Measurements from ENCODE around the gene PREB. TPM values are rescaled to one million over a fixed set of nuclear protein-coding genes. Genes with fewer than 3 reads are reported as not detected.

Gene PREB
- total RNA-seq, 1 donor from 2014 or later: 66.4 TPM

- no peak for DNase-seq (ENCODE audit: extremely low read depth, low read depth, low spot score)
Measured at GRCh38 chr2:27154488-27154887, 20.1 kb upstream of the PREB start.

- DNase-seq (ENCODE audit: extremely low read depth, low read depth, low spot score): no peak
Measured at GRCh38 chr2:27152796-27153464, 18.5 kb upstream of the PREB start.

GRCh38 chr2:27152102-27152795 is 17.8 kb upstream of the PREB start:
- no peak for DNase-seq (ENCODE audit: extremely low read depth, low read depth, low spot score)

- DNase-seq (ENCODE audit: extremely low read depth, low read depth, low spot score): no peak
Measured at GRCh38 chr2:27150639-27151230, 16.3 kb upstream of the PREB start.

GRCh38 chr2:27149570-27150405 is 15.4 kb upstream of the PREB start:
- no peak for DNase-seq (ENCODE audit: extremely low read depth, low read depth, low spot score)

- DNase-seq (ENCODE audit: extremely low read depth, low read depth, low spot score): no peak
Measured at GRCh38 chr2:27148801-27149439, 14.5 kb upstream of the PREB start, which contains the start of gene TCF23. Gene TCF23, plus strand, starts transcription at chr2:27149004. Its CDS starts 130 bp downstream, at chr2:27149134.

GRCh38 chr2:27147935-27148334 is 13.5 kb upstream of the PREB start:
- DNase-seq (ENCODE audit: extremely low read depth, low read depth, low spot score): no peak

GRCh38 chr2:27145682-27146081 is 11.2 kb upstream of the PREB start:
- no peak for DNase-seq (ENCODE audit: extremely low read depth, low read depth, low spot score)

GRCh38 chr2:27143285-27143684 is 8.8 kb upstream of the PREB start:
- DNase-seq (ENCODE audit: extremely low read depth, low read depth, low spot score): no peak

GRCh38 chr2:27139310-27139709 is 4.9 kb upstream of the PREB start, which contains the start of gene PRR30:
Gene PRR30, minus strand, starts transcription at chr2:27139410. Its CDS starts 1,081 bp downstream, at chr2:27138329.
- DNase-seq (ENCODE audit: extremely low read depth, low read depth, low spot score): no peak

GRCh38 chr2:27138111-27138510 is 3.7 kb upstream of the PREB start:
- no peak for DNase-seq (ENCODE audit: extremely low read depth, low read depth, low spot score)

GRCh38 chr2:27137322-27137935 is 3.0 kb upstream of the PREB start:
- no peak for DNase-seq (ENCODE audit: extremely low read depth, low read depth, low spot score)

GRCh38 chr2:27136751-27137150 is 2.3 kb upstream of the PREB start:
- DNase-seq (ENCODE audit: extremely low read depth, low read depth, low spot score): no peak

GRCh38 chr2:27135478-27135955 is 1.1 kb upstream of the PREB start:
- DNase-seq (ENCODE audit: extremely low read depth, low read depth, low spot score): no peak

- DNase-seq (ENCODE audit: extremely low read depth, low read depth, low spot score): peak; percentile 45
Measured at GRCh38 chr2:27134781-27135477, 493 bp upstream of the PREB start.

- DNase-seq (ENCODE audit: extremely low read depth, low read depth, low spot score): no peak
Measured at GRCh38 chr2:27133195-27133875, 1.1 kb downstream of the PREB start.

- DNase-seq (ENCODE audit: extremely low read depth, low read depth, low spot score): no peak
Measured at GRCh38 chr2:27131429-27131828, 3.0 kb downstream of the PREB start.

- no peak for DNase-seq (ENCODE audit: extremely low read depth, low read depth, low spot score)
Measured at GRCh38 chr2:27130396-27130795, 4.0 kb downstream of the PREB start.
